H1 (cell line): ENCODE results near the gene RNGTT. TPM values are rescaled to one million over a fixed set of nuclear protein-coding genes. Genes with fewer than 3 reads are reported as not detected.

Experiments
- CTCF ChIA-PET: fragments of 300-600 bp; sonication (Branson Sonifier 250); formaldehyde crosslinking; loops from one replicate; lab custom pipeline; 2021; ENCODE audit not compliant: partially characterized antibody; lab: Charles Lee
- POLR2A ChIA-PET: fragments of 300-600 bp; sonication (Branson Sonifier 250); formaldehyde crosslinking; loops from one replicate; lab custom pipeline; 2021; ENCODE audit warnings: inconsistent platforms; ENCODE audit not compliant: partially characterized antibody; lab: Charles Lee
- DNase-seq, 2 experiments: peaks; one replicate each; pipeline versions ENCODE4 v3.0.0 to v3.0.0-alpha.2; 2010 to 2022; ENCODE audit warnings: low spot score in 2 of 2, low read depth in 1 of 2, mixed read lengths in 1 of 2
- FAIRE-seq: peaks from 2 replicates; lab custom pipeline; 2011; peaks lifted over from hg19 to GRCh38; lab: Jason Lieb, UNC
- H2AFZ ChIP-seq: 2 replicates; pipeline ENCODE4 v1.8.1; 2012; ENCODE audit warnings: low read length, inconsistent platforms
- H2AK5ac ChIP-seq: 2 replicates; pipeline ENCODE4 v1.6.1; 2013; ENCODE audit warnings: low read depth, low read length
- H2BK120ac ChIP-seq: replicated peaks from 2 replicates; pipeline ENCODE3; 2013; ENCODE audit warnings: low read depth, low read length, inconsistent platforms
- H2BK12ac ChIP-seq: 2 replicates; pipeline ENCODE4 v1.6.1; 2013; ENCODE audit warnings: low read depth, low read length
- H2BK15ac ChIP-seq: 2 replicates; pipeline ENCODE4 v1.6.1; 2013; ENCODE audit warnings: low read length
- H2BK20ac ChIP-seq: 2 replicates; pipeline ENCODE4 v1.6.1; 2013; ENCODE audit warnings: low read length
- H2BK5ac ChIP-seq: 2 replicates; pipeline ENCODE4 v1.6.1; 2013; ENCODE audit warnings: low read depth, low read length
- H3K14ac ChIP-seq: 2 replicates; pipeline ENCODE4 v1.6.1; 2013; ENCODE audit warnings: inconsistent platforms; ENCODE audit not compliant: insufficient read length
- H3K18ac ChIP-seq: 2 replicates; pipeline ENCODE4 v1.6.1; 2013; ENCODE audit warnings: low read length; ENCODE audit errors: extremely low read depth
- H3K23ac ChIP-seq: 2 replicates; pipeline ENCODE4 v1.6.1; 2013; ENCODE audit warnings: inconsistent platforms; ENCODE audit not compliant: insufficient read length
- H3K23me2 ChIP-seq: 2 replicates; pipeline ENCODE4 v1.6.1; 2013; ENCODE audit warnings: low read depth, low read length
- H3K27ac ChIP-seq: 2 replicates; pipeline ENCODE4 v1.6.1; 2011; ENCODE audit warnings: low read depth, low read length, inconsistent platforms
- H3K27me3 ChIP-seq, 4 experiments: replicated peaks in 1 of 4; 1 replicate in 1 of 4; 2 replicates in 3 of 4; pipeline versions ENCODE4 v1.6.1 to v1.8.1; 2011 to 2013; ENCODE audit warnings: low read length in 3 of 4, mild to moderate bottlenecking in 3 of 4, inconsistent platforms in 2 of 4, mixed read lengths in 2 of 4, moderate library complexity in 1 of 4; ENCODE audit not compliant: control insufficient read depth in 3 of 4, insufficient read depth in 3 of 4; ENCODE audit errors: extremely low read depth in 1 of 4
- H3K36me3 ChIP-seq, 4 experiments: 2 replicates each; pipeline versions ENCODE4 v1.6.1 to v1.8.1; 2011 to 2013; ENCODE audit warnings: mild to moderate bottlenecking in 4 of 4, low read length in 3 of 4, moderate library complexity in 2 of 4, control low read depth in 1 of 4, inconsistent platforms in 1 of 4; ENCODE audit not compliant: insufficient read depth in 4 of 4, control insufficient read depth in 2 of 4
- H3K4ac ChIP-seq: replicated peaks from 2 replicates; pipeline ENCODE3; 2013; ENCODE audit warnings: low read length, low read depth, mixed read lengths, inconsistent platforms; ENCODE audit not compliant: insufficient read length
- H3K4me1 ChIP-seq, 4 experiments: replicated peaks in 1 of 4; 1 replicate in 1 of 4; 2 replicates in 3 of 4; pipeline versions ENCODE4 v1.6.1 to v1.8.1; 2011 to 2013; ENCODE audit warnings: low read length in 3 of 4, inconsistent platforms in 2 of 4, mixed read lengths in 1 of 4; ENCODE audit not compliant: insufficient read depth in 4 of 4, control insufficient read depth in 3 of 4
- H3K4me2 ChIP-seq, 2 experiments: 2 replicates each; pipeline versions ENCODE4 v1.6.1 to v1.8.1; 2011 to 2013; ENCODE audit warnings: low read depth in 2 of 2, low read length in 2 of 2, control low read depth in 1 of 2, inconsistent platforms in 1 of 2, mild to moderate bottlenecking in 1 of 2; ENCODE audit not compliant: insufficient read depth in 1 of 2
- H3K4me3 ChIP-seq, 4 experiments: fragments of 200-600, 300-600 bp in 1 of 4; sonication (generic), shearing (Covaris generic), sonication (Bioruptor Twin) in 1 of 4; 2 replicates each; pipeline versions ENCODE4 v1.5.1 to v1.8.1; 2011 to 2016; ENCODE audit warnings: low read length in 4 of 4, low read depth in 3 of 4, control low read depth in 2 of 4, inconsistent platforms in 2 of 4, mild to moderate bottlenecking in 2 of 4, mixed read lengths in 1 of 4, moderate library complexity in 1 of 4; ENCODE audit not compliant: insufficient read depth in 2 of 4; ENCODE audit errors: extremely low read depth in 1 of 4
- H3K56ac ChIP-seq: replicated peaks from 2 replicates; pipeline ENCODE3; 2013; ENCODE audit warnings: low read depth, mild to moderate bottlenecking, mixed read lengths, low read length, inconsistent platforms; ENCODE audit not compliant: insufficient read length
- H3K79me1 ChIP-seq: 2 replicates; pipeline ENCODE4 v1.6.1; 2013; ENCODE audit warnings: low read depth, low read length, control low read depth
- H3K79me2 ChIP-seq, 2 experiments: 2 replicates each; pipeline versions ENCODE4 v1.6.1 to v1.8.1; 2012 to 2013; ENCODE audit warnings: low read length in 2 of 2, mild to moderate bottlenecking in 2 of 2, inconsistent platforms in 1 of 2; ENCODE audit not compliant: insufficient read depth in 2 of 2, control insufficient read depth in 1 of 2
- H3K9ac ChIP-seq, 4 experiments: replicated peaks in 1 of 4; 1 replicate in 1 of 4; 2 replicates in 3 of 4; pipeline versions ENCODE4 v1.6.1 to v1.8.1; 2011 to 2013; ENCODE audit warnings: low read depth in 3 of 4, low read length in 3 of 4, control low read depth in 2 of 4, mild to moderate bottlenecking in 2 of 4, moderate library complexity in 2 of 4, inconsistent platforms in 1 of 4; ENCODE audit errors: extremely low read depth in 1 of 4
- H3K9me3 ChIP-seq, 2 experiments: 2 replicates each; pipeline versions ENCODE4 v1.6.1 to v1.8.1; 2012 to 2013; ENCODE audit warnings: mild to moderate bottlenecking in 2 of 2, moderate library complexity in 2 of 2, control low read depth in 1 of 2, inconsistent platforms in 1 of 2, low read depth in 1 of 2, low read length in 1 of 2, mixed read lengths in 1 of 2; ENCODE audit not compliant: insufficient read depth in 2 of 2
- H4K20me1 ChIP-seq, 2 experiments: replicated peaks in 1 of 2; 2 replicates each; pipeline versions ENCODE3 to v1.8.1; 2011 to 2013; ENCODE audit warnings: inconsistent platforms in 2 of 2, low read length in 2 of 2, mild to moderate bottlenecking in 1 of 2; ENCODE audit not compliant: insufficient read depth in 2 of 2, control insufficient read depth in 1 of 2
- H4K5ac ChIP-seq: 2 replicates; pipeline ENCODE4 v1.6.1; 2013; ENCODE audit warnings: low read length, low read depth, mixed read lengths, inconsistent platforms; ENCODE audit not compliant: insufficient read length
- H4K8ac ChIP-seq: 2 replicates; pipeline ENCODE4 v1.8.0; 2013; ENCODE audit warnings: mild to moderate bottlenecking, moderate library complexity, low read length, inconsistent platforms; ENCODE audit not compliant: insufficient read depth; ENCODE audit errors: extremely low read depth
- H4K91ac ChIP-seq: replicated peaks from 2 replicates; pipeline ENCODE3; 2013; ENCODE audit warnings: low read length, mixed read lengths, inconsistent platforms; ENCODE audit not compliant: insufficient read length
- CBX5 ChIP-seq: fragments of 300-800, 300-1000 bp; sonication (generic); IDR thresholded peaks from 2 replicates; pipeline ENCODE4 v1.7.1; 2016; ENCODE audit warnings: antibody characterized with exemption, low read length, low read depth
- CHD2 ChIP-seq: IDR thresholded peaks from 2 replicates; pipeline ENCODE4 v1.6.1; 2012; ENCODE audit warnings: low read length, improper control_type of control experiment
- CTCF ChIP-seq, 3 experiments: IDR thresholded peaks; 1 replicate in 2 of 3; 2 replicates in 1 of 3; pipeline versions ENCODE4 v1.5.1 to v1.6.1; 2011; ENCODE audit warnings: low read length in 3 of 3, mild to moderate bottlenecking in 3 of 3, inconsistent platforms in 2 of 3, low read depth in 1 of 3, moderate library complexity in 1 of 3; ENCODE audit not compliant: insufficient read depth in 1 of 3; ENCODE audit errors: control extremely low read depth in 1 of 3
- EGR1 ChIP-seq: IDR thresholded peaks from 2 replicates; pipeline ENCODE4 v1.6.1; 2011; ENCODE audit warnings: low read depth, low read length, borderline replicate concordance
- FOSL1 ChIP-seq: IDR thresholded peaks from 2 replicates; pipeline ENCODE4 v1.6.1; 2011; ENCODE audit warnings: mild to moderate bottlenecking, low read depth, low read length, moderate library complexity; ENCODE audit not compliant: insufficient read depth
- GTF2F1 ChIP-seq: IDR thresholded peaks from 2 replicates; pipeline ENCODE4 v1.6.1; 2012; ENCODE audit warnings: low read depth, low read length, improper control_type of control experiment, borderline replicate concordance
- HDAC6 ChIP-seq: IDR thresholded peaks from one replicate; pipeline ENCODE4 v1.7.1; 2012; ENCODE audit warnings: low read depth, mild to moderate bottlenecking, inconsistent platforms, low read length, moderate library complexity
- JUN ChIP-seq: IDR thresholded peaks from 2 replicates; pipeline ENCODE4 v1.6.1; 2011; ENCODE audit warnings: low read depth, mild to moderate bottlenecking, improper control_type of control experiment, low read length
- POU5F1 ChIP-seq: IDR thresholded peaks from 2 replicates; pipeline ENCODE4 v1.6.1; 2011; ENCODE audit warnings: low read depth, mild to moderate bottlenecking, low read length, moderate library complexity
- SIX5 ChIP-seq: IDR thresholded peaks from 2 replicates; pipeline ENCODE4 v1.6.1; 2011; ENCODE audit warnings: mild to moderate bottlenecking, low read depth, low read length
- SP2 ChIP-seq: IDR thresholded peaks from 2 replicates; pipeline ENCODE4 v1.6.1; 2012; ENCODE audit warnings: mild to moderate bottlenecking, low read length, inconsistent platforms
- TAF1 ChIP-seq: IDR thresholded peaks from 2 replicates; pipeline ENCODE4 v1.6.1; 2011; ENCODE audit warnings: mild to moderate bottlenecking, low read depth, low read length
- TAF7 ChIP-seq: optimal IDR thresholded peaks from 2 replicates; pipeline ENCODE3; 2011; ENCODE audit warnings: low read depth, mild to moderate bottlenecking, inconsistent platforms, low read length, moderate library complexity, borderline replicate concordance
- WGBS, 2 experiments: shearing (Covaris generic) in 1 of 2; methylation state at CpG; one replicate each; pipeline versions ENCODE4 v1.1.6 to v1.1.7; 2013 to 2015; ENCODE audit warnings: low lambda C conversion rate in 2 of 2, mixed read lengths in 2 of 2, inconsistent platforms in 1 of 2, low coverage in 1 of 2, missing lambda C conversion rate in 1 of 2; ENCODE audit not compliant: insufficient replicate concordance in 2 of 2, insufficient coverage in 1 of 2, insufficient read length in 1 of 2; ENCODE audit errors: extremely low coverage in 1 of 2, missing lambda C conversion rate in 1 of 2; 5-methylcytosine and 5-hydroxymethylcytosine counted together
- polyA plus RNA-seq, 7 experiments: library from polyadenylated mRNA; depleted of rRNA in 3 of 7; stranded (reverse) in 5 of 7; unstranded in 2 of 7; fragments of >200 nt in 5 of 7; fragments of 200-250 nt in 2 of 7; gene quantifications; 1 replicate in 5 of 7; 2 replicates in 1 of 7; 4 replicates in 1 of 7; pipeline versions ENCODE4 v1.2.1 to v1.2.3, GENCODE V29; 2011 to 2013; ENCODE audit warnings: missing spikeins in 2 of 7, mixed read lengths in 2 of 7
- total RNA-seq: library from RNA; stranded (reverse); fragmentation: NEBNext Ultra II Directional; extraction: Animal tissue kit (Norgen Biotek cat#: 25700); gene quantifications from 2 replicates; pipeline ENCODE4 v1.2.1, GENCODE V29; 2021

The RNGTT gene
- total and polyA plus RNA-seq, 2 of the 8 experiments (the other 6 are each of a cell fraction or from before 2014, with no cell fraction given), result 3.6 to 21.2 TPM

- FAIRE-seq (no peak), DNase-seq (no peak)
- Histone ChIP-seq H2BK120ac (no peak overlapping the region), H3K79me2 (no peaks in the 10 kb centered on the region; a peak in 1 of 4 replicates), H3K4me3 (no peak overlapping the region), H3K4me1 (no peaks in the 10 kb centered on the region), H4K5ac (no peak overlapping the region), H3K14ac (no peak overlapping the region), H3K23me2 (no peaks in the 10 kb centered on the region), H4K20me1 (no peaks in the 10 kb centered on the region), H3K36me3 (no peaks in the 10 kb centered on the region), H3K9ac (no peak overlapping the region), H3K79me1 (no peaks in the 10 kb centered on the region), H3K27ac (no peak overlapping the region), H3K27me3 (no peaks in the 10 kb centered on the region), H2BK20ac (no peak overlapping the region), H2AK5ac (no peak overlapping the region), H3K23ac (no peak overlapping the region), H2BK5ac (no peak overlapping the region), H2BK15ac (no peak overlapping the region), H2AFZ (no peak overlapping the region), H2BK12ac (no peak overlapping the region), H3K9me3 (no peaks in the 10 kb centered on the region), H4K8ac (no peak overlapping the region), H4K91ac (no peak overlapping the region), H3K4me2 (no peak overlapping the region), H3K4ac (no peak overlapping the region), H3K56ac (no peak overlapping the region), H3K18ac (no peak overlapping the region)
- CTCF ChIA-PET, result interaction anchor here (1.5 kb wide), 1 partner anchor 36 kb away, joined by 4 read pairs; no protein-coding TSS in a partner anchor
- POLR2A ChIA-PET, result no interaction called here
- 96% methylated on average over 5 of the region's 5 CpGs; no CpG with 5 or more reads in 1 of the 2 experiments for WGBS, 2 experiments
- TF ChIP-seq TAF1, result no peak
- TF ChIP-seq JUN, result no peak
- TF ChIP-seq FOSL1, result no peak
- TF ChIP-seq CHD2, result no peak
- TF ChIP-seq GTF2F1, result no peak
- TF ChIP-seq EGR1, result no peak
- no peak for TF ChIP-seq SIX5
- no peak for TF ChIP-seq CTCF (IDR thresholded peaks at IDR 0.05; ENCODE audit: control extremely low read depth in 1 of 3, insufficient read depth in 1 of 3, low read depth in 1 of 3, low read length in 3 of 3)
- no peak for TF ChIP-seq SP2
- TF ChIP-seq POU5F1, result no peak
- TF ChIP-seq TAF7, result no peak
- no peak for TF ChIP-seq CBX5
- no peak for TF ChIP-seq HDAC6
Measured at GRCh38 chr6:88815491-88815890, 147.9 kb downstream of the RNGTT start.
